Measurements from ENCODE around the gene LMNB1.
A peak's percentile ranks its signal among the peaks of the same experiment; 100 is the strongest.
"Not testable (repeated sequence)": the region's sequence is repeated elsewhere in the genome, so short reads cannot be mapped to it uniquely, and the experiment has no call there.

The LMNB1 gene

GRCh38 chr5:126846344-126846743 is 69.4 kb downstream of the LMNB1 start:
- H3K4me2 ChIP-seq = peak overlapping the region; percentile 23; the same call in 1 of the 2 replicates
- H3K27me3 ChIP-seq = no peaks in the 10 kb centered on the region
- no peak overlapping the region for H3K4me3 ChIP-seq
- no peak overlapping the region for H3K9ac ChIP-seq
- no peak for TF ChIP-seq Cebpa-rat (IDR thresholded peaks at IDR 0.05)
- H3K36me3 ChIP-seq = no peaks in the 10 kb centered on the region
- H4K20me1 ChIP-seq = no peaks in the 10 kb centered on the region
- no peaks in the 10 kb centered on the region for H3K9me3 ChIP-seq
- H3K4me1 ChIP-seq = peaks cover 33% of the 10 kb centered on the region
- H3K27ac ChIP-seq = no peak overlapping the region

DNA sequence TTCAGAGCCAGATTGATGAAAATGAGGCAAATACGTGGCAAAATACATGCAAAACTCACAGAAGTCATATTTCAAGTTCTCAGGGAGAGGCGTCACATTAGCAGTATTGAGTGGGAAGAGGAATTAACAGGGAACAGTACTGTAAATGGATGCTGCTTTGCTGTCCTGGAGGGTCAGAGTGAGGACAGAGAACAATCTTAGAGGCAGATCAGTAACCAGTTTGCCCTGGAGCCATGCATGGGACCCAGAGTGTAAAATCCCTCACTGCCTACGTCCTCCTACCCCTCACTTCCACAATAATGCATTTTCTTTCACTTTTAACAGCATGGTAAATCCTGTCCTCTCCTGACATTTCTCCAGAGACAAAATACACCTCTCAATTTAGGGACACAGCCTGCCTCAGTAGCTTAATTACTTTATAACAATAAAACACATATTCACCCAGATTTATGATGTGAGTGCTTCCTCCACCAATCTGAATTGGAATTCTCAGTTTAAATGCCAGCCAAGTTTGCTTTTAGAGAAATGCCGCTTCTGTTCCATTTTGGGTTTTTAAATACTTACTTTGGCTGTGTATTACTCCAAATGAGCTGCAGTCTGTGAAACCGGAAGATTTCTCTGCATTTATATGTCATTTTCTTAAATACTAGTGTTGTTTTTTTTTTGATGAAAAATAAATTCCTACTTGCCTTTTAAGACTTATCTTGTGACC is 70.0 kb downstream of the LMNB1 start:
- Histone ChIP-seq H3K4me3 (no peak overlapping the region), H3K4me2 (no peak overlapping the region), H3K27me3 (no peaks in the 10 kb centered on the region), H4K20me1 (no peaks in the 10 kb centered on the region), H3K27ac (0 out of 2 replicates have a peak overlapping the region, but pooled peaks have one; percentile 43), H3K36me3 (no peaks in the 10 kb centered on the region), H3K9ac (no peak overlapping the region), H3K9me3 (no peaks in the 10 kb centered on the region), H3K4me1 (peaks cover 39% of the 10 kb centered on the region)
- TF ChIP-seq Cebpa-rat (IDR thresholded peaks at IDR 0.05) = no peak

DNA sequence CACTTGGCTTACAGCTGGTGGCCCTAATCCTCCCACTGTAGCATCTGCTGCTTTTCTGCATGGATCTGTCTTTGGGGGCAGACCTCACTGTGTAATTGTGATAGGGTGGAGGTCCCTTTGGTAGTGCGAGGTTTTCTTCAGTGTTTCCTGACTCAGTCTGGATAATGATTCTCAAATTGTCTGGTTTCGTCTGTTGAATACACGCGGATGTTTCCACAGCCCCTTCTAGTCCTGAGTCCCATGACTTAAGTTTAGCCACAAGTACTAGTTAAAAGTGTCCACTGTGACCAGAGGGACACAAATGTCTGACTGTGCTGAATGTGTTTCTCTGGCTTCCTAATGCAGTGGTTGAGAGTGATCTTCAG is 70.5 kb downstream of the LMNB1 start:
- Histone ChIP-seq H3K4me2 (no peak overlapping the region), H3K9ac (no peak overlapping the region), H3K4me3 (no peak overlapping the region), H3K27ac (peak overlapping the region; percentile 43; the same call in 1 of the 2 replicates), H4K20me1 (no peaks in the 10 kb centered on the region), H3K27me3 (no peaks in the 10 kb centered on the region), H3K9me3 (no peaks in the 10 kb centered on the region), H3K4me1 (peaks cover 44% of the 10 kb centered on the region), H3K36me3 (no peaks in the 10 kb centered on the region)
- TF ChIP-seq Cebpa-rat (IDR thresholded peaks at IDR 0.05) = no peak

GRCh38 chr5:126847826-126848251 is 70.9 kb downstream of the LMNB1 start:
- Histone ChIP-seq H3K4me3 (no peak overlapping the region), H3K9ac (no peak overlapping the region), H3K4me2 (no peak overlapping the region), H3K36me3 (no peaks in the 10 kb centered on the region), H3K27me3 (no peaks in the 10 kb centered on the region), H3K4me1 (peaks cover 48% of the 10 kb centered on the region), H3K27ac (peak overlapping the region; percentile 43; the same call in 1 of the 2 replicates), H4K20me1 (no peaks in the 10 kb centered on the region), H3K9me3 (no peaks in the 10 kb centered on the region)
- TF ChIP-seq Cebpa-rat (IDR thresholded peaks at IDR 0.05) = no peak

GRCh38 chr5:126848253-126848652 is 71.3 kb downstream of the LMNB1 start:
- no peak for TF ChIP-seq Cebpa-rat (IDR thresholded peaks at IDR 0.05)

DNA sequence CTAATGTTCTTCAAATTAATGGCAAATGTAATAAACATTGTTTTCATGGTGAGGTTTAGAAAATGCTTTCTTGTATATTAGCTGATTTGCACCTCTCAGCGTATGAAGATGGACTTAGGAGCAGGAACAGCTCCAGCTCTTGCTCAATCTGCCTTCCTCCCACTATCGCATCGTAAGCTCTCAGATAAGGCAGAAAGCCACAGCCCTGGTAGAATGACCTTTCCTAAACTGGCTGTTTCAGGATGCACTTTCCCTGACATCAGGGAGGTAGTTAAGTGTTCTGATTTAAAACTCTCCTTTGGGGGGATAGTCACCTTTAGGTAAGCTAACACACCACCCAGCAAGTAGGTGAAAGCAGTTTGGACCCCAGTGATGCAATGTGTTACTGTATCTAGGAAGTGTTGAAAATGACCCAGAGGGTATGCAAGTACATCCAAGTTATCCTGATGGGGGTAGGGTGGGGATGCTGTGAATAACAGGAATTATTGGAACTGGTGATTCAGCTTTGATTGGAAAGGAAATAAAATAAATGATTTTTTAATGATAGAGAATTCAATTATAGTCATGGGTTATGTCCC is 72.3 kb downstream of the LMNB1 start:
- no peaks in the 10 kb centered on the region; the same call in 1 of the 2 replicates for H3K36me3 ChIP-seq
- no peak overlapping the region for H3K4me3 ChIP-seq
- H3K9me3 ChIP-seq = peaks cover 2% of the 10 kb centered on the region; the same call in 1 of the 2 replicates
- no peaks in the 10 kb centered on the region for H4K20me1 ChIP-seq
- H3K4me2 ChIP-seq = no peak overlapping the region
- peaks cover 62% of the 10 kb centered on the region for H3K4me1 ChIP-seq
- H3K27ac ChIP-seq = no peak overlapping the region
- TF ChIP-seq Cebpa-rat (IDR thresholded peaks at IDR 0.05) = no peak
- no peaks in the 10 kb centered on the region for H3K27me3 ChIP-seq
- H3K9ac ChIP-seq = no peak overlapping the region

More at GRCh38 chr5:126848253-126848652, 71.3 kb downstream of the LMNB1 start:
- peak overlapping the region; percentile 15; the same call in 1 of the 2 replicates for H3K4me2 ChIP-seq
- H3K9me3 ChIP-seq = no peaks in the 10 kb centered on the region
- no peaks in the 10 kb centered on the region for H3K27me3 ChIP-seq
- H3K36me3 ChIP-seq = no peaks in the 10 kb centered on the region
- peaks cover 52% of the 10 kb centered on the region for H3K4me1 ChIP-seq
- H3K9ac ChIP-seq = no peak overlapping the region
- H3K27ac ChIP-seq = 0 out of 2 replicates have a peak overlapping the region, but pooled peaks have one; percentile 43
- H4K20me1 ChIP-seq = no peaks in the 10 kb centered on the region
- H3K4me3 ChIP-seq = no peak overlapping the region

DNA sequence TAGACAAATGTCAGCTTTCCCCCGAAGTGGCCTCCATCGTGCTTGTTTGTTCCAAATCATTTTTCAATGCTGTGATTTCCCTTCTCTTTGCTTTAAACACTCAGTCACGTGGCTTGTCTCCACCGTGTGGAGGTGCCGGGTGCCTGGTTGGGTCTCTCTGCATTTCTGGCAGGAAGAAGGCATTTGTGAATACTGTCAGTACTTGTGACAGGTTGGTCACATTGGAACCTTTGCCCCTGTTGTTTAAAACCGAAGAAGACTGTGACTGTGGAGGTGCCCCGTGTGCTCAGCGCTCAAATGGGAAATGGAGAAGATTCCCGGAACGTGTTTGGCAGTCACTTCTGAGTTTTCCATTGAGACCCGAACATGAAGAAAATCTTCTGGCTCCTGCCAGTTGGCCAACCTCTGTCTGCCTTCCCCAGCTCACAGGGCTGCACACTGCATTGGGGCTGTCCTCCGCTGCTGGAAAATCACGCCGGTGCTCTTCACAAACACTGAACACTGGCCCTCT is 74.6 kb downstream of the LMNB1 start:
- Histone ChIP-seq H3K4me3 (no peak overlapping the region), H3K9ac (no peak overlapping the region; the same call in 1 of the 2 replicates), H3K36me3 (no peaks in the 10 kb centered on the region; the same call in 1 of the 2 replicates), H3K27me3 (no peaks in the 10 kb centered on the region), H3K27ac (peak overlapping the region; percentile 35; the same call in 1 of the 2 replicates), H3K4me2 (peak overlapping the region; percentile 61), H3K9me3 (peaks cover 7% of the 10 kb centered on the region; the same call in 1 of the 2 replicates), H4K20me1 (no peaks in the 10 kb centered on the region), H3K4me1 (peaks cover 62% of the 10 kb centered on the region)
- no peak for TF ChIP-seq Cebpa-rat (IDR thresholded peaks at IDR 0.05)

DNA sequence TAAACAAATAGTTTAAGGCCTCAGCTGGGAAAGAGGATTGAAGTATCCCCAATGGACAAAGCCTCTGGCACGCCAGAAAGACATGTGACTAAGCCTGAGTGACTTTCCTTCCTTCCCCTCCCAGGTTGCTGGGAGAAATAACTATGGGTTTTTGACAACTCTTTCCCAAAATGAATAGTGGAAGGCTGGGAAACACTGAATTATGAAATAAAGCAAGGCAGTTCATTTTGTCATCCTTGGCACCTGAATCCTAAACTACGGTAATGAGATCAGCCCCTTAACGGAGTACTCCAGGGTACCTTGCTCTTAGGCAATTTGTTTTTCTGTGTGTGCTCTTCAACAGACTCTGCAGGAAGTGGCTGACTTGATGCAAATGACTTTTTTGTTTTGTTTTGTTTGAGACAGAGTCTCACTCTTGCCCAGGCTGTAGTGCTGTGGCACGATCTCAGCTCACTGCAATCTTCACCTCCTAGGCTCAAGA is 75.2 kb downstream of the LMNB1 start:
- no peaks in the 10 kb centered on the region for H3K27me3 ChIP-seq
- H3K27ac ChIP-seq = peak overlapping the region; percentile 35
- H3K9ac ChIP-seq = no peak overlapping the region; the same call in 1 of the 2 replicates
- H3K4me3 ChIP-seq = no peak overlapping the region
- H3K9me3 ChIP-seq = peaks cover 7% of the 10 kb centered on the region; the same call in 1 of the 2 replicates
- peak overlapping the region; percentile 61 for H3K4me2 ChIP-seq
- peaks cover 57% of the 10 kb centered on the region for H3K4me1 ChIP-seq
- TF ChIP-seq Cebpa-rat (IDR thresholded peaks at IDR 0.05) = no peak
- no peaks in the 10 kb centered on the region for H4K20me1 ChIP-seq
- H3K36me3 ChIP-seq = no peaks in the 10 kb centered on the region; the same call in 1 of the 2 replicates

- Histone ChIP-seq H3K36me3 (no peaks in the 10 kb centered on the region; the same call in 1 of the 2 replicates), H3K9ac (no peak overlapping the region), H3K27ac (peak overlapping the region; percentile 35), H3K27me3 (no peaks in the 10 kb centered on the region), H4K20me1 (no peaks in the 10 kb centered on the region), H3K4me1 (peaks cover 50% of the 10 kb centered on the region), H3K9me3 (peaks cover 7% of the 10 kb centered on the region; the same call in 1 of the 2 replicates), H3K4me3 (no peak overlapping the region; the same call in 1 of the 2 replicates), H3K4me2 (peak overlapping the region; percentile 61)
- no peak for TF ChIP-seq Cebpa-rat (IDR thresholded peaks at IDR 0.05)
These were observed 75.9 kb downstream of the LMNB1 start for GRCh38 chr5:126852841-126853271.

DNA sequence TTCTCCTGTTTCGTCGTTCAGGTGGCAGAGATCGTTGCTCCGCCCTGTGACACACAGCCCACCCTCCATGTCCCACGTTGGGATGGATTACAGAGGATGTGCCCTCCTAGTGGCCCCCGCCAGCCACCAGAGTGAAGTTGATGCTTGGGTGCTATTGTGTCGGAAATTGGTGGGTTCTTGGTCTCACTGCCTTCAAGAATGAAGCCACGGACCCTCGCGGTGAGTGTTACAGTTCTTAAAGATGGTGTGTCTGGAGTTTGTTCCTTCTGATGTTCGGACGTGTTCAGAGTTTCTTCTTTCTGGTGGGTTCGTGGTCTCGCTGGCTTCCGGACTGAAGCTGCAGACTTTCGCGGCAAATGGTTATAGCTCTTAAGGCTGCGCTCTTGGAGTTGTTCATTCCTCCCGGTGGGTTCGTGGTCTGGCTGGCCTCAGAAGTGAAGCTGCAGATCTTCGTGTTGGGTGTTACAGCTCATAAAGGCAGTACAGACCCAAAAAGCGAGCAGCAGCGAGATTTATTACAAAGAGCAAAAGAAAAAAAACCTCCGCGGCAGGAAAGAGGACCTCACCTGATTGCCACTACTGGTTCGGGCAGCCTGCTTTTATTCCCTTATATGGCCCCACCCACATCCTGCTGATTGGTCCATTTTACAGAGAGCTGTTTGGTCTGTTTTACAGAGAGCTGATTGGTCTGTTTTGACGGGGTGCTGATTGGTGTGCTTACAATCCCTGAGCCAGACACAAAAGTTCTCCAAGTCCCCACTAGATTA is 76.8 kb downstream of the LMNB1 start:
- not testable (repeated sequence) for H3K36me3 ChIP-seq, H4K20me1 ChIP-seq, H3K27ac ChIP-seq, H3K9ac ChIP-seq, H3K27me3 ChIP-seq, H3K9me3 ChIP-seq
- peak overlapping the region; percentile 61 for H3K4me2 ChIP-seq
- peak overlapping the region; percentile 50 for H3K4me3 ChIP-seq
- H3K4me1 ChIP-seq = peaks cover 41% of the 10 kb centered on the region

Measured in BLaER1 (cell line).